ENCODE measurements around the gene DLD.

The DLD gene

GRCh38 chr7:107966711-107967110 lies 75.7 kb downstream of the DLD start:
- peak; percentile 91 for DNase-seq (ENCODE audit: low read depth, low spot score)
- Histone ChIP-seq H3K27me3 (ENCODE audit: insufficient read depth, insufficient read length) (no peaks in the 10 kb centered on the region), H3K4me3 (ENCODE audit: insufficient read length, low read depth) (no peak overlapping the region), H3K9me3 (ENCODE audit: insufficient read depth, low read length) (no peaks in the 10 kb centered on the region), H3K36me3 (ENCODE audit: insufficient read depth, insufficient read length, low read length) (peaks cover 60% of the 10 kb centered on the region), H3K9ac (ENCODE audit: insufficient read length, low read depth) (no peak overlapping the region), H3K4me1 (ENCODE audit: insufficient read depth, insufficient read length) (no peaks in the 10 kb centered on the region)
- TF ChIP-seq ZNF274 (IDR thresholded peaks at IDR 0.05; ENCODE audit: low read depth, low read length) (no peak), YY1 (IDR thresholded peaks at IDR 0.05; ENCODE audit: insufficient read depth, insufficient read length) (no peak), SUZ12 (IDR thresholded peaks at IDR 0.05; ENCODE audit: extremely low read depth, insufficient read depth, insufficient read length) (no peak)

- Histone ChIP-seq H3K36me3 (ENCODE audit: insufficient read depth, insufficient read length, low read length) (peaks cover 61% of the 10 kb centered on the region), H3K27me3 (ENCODE audit: insufficient read depth, insufficient read length) (no peaks in the 10 kb centered on the region), H3K4me1 (ENCODE audit: insufficient read depth, insufficient read length) (no peaks in the 10 kb centered on the region), H3K9me3 (ENCODE audit: insufficient read depth, low read length) (no peaks in the 10 kb centered on the region), H3K4me3 (ENCODE audit: insufficient read length, low read depth) (no peak overlapping the region), H3K9ac (ENCODE audit: insufficient read length, low read depth) (no peak overlapping the region)
- no peak for DNase-seq (ENCODE audit: low read depth, low spot score)
- TF ChIP-seq ZNF274 (IDR thresholded peaks at IDR 0.05; ENCODE audit: low read depth, low read length) (no peak), SUZ12 (IDR thresholded peaks at IDR 0.05; ENCODE audit: extremely low read depth, insufficient read depth, insufficient read length) (no peak), YY1 (IDR thresholded peaks at IDR 0.05; ENCODE audit: insufficient read depth, insufficient read length) (no peak)
These were observed 76.4 kb downstream of the DLD start for GRCh38 chr7:107967420-107967819.

DNA sequence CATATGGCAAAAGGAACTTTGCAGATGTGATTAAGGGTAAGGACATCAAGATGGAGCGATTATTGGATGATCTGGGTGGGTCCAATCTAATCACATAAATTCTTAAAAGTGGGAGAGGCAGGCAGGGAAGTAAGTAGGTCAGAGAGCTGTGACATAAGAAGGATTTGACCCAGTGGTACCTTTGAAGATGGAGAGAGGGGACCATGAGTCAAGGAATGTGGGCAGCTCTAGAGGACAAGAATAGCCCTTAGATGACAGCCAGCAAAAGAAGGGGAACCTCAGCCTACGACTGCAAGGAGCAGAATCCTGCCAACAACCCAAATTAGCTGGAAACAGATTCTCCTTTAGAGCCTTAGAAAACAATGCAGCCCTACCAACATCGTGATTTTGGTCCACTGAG lies 77.5 kb downstream of the DLD start:
- Histone ChIP-seq H3K4me3 (ENCODE audit: insufficient read length, low read depth) (no peak overlapping the region), H3K36me3 (ENCODE audit: insufficient read depth, insufficient read length, low read length) (peaks cover 63% of the 10 kb centered on the region)

DNA sequence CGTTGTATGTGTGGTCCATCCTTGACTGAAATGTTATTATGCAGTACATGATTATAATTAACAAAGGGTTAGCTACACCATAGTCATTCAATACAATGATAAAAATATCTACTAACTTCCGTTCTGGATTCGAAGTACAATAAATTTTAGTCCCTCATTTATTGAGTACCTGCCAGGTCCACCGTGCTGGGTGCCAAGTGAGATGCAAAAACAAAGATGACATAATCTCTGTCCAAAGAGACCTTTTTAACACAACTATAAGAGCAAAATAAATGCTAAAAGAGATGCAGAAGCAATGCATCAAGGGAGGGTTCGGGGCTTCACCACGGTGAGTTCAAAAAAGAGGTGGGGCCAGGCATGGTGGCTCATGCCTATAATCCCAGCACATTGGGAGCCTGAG lies 78.9 kb downstream of the DLD start:
- Histone ChIP-seq H3K27me3 (ENCODE audit: insufficient read depth, insufficient read length) (no peaks in the 10 kb centered on the region), H3K4me3 (ENCODE audit: insufficient read length, low read depth) (no peak overlapping the region), H3K36me3 (ENCODE audit: insufficient read depth, insufficient read length, low read length) (peaks cover 63% of the 10 kb centered on the region), H3K9me3 (ENCODE audit: insufficient read depth, low read length) (no peaks in the 10 kb centered on the region), H3K9ac (ENCODE audit: insufficient read length, low read depth) (no peak overlapping the region), H3K4me1 (ENCODE audit: insufficient read depth, insufficient read length) (no peaks in the 10 kb centered on the region)
- DNase-seq (ENCODE audit: low read depth, low spot score): no peak
- TF ChIP-seq YY1 (IDR thresholded peaks at IDR 0.05; ENCODE audit: insufficient read depth, insufficient read length) (no peak), ZNF274 (IDR thresholded peaks at IDR 0.05; ENCODE audit: low read depth, low read length) (no peak), SUZ12 (IDR thresholded peaks at IDR 0.05; ENCODE audit: extremely low read depth, insufficient read depth, insufficient read length) (no peak)

More for the DNA sequence above, 77.5 kb downstream of the DLD start:
- no peaks in the 10 kb centered on the region for H3K27me3 ChIP-seq (ENCODE audit: insufficient read depth, insufficient read length)
- H3K9me3 ChIP-seq (ENCODE audit: insufficient read depth, low read length): no peaks in the 10 kb centered on the region
- DNase-seq (ENCODE audit: low read depth, low spot score): no peak
- H3K9ac ChIP-seq (ENCODE audit: insufficient read length, low read depth): no peak overlapping the region
- H3K4me1 ChIP-seq (ENCODE audit: insufficient read depth, insufficient read length): no peaks in the 10 kb centered on the region
- TF ChIP-seq YY1 (IDR thresholded peaks at IDR 0.05; ENCODE audit: insufficient read depth, insufficient read length): no peak
- no peak for TF ChIP-seq ZNF274 (IDR thresholded peaks at IDR 0.05; ENCODE audit: low read depth, low read length)
- TF ChIP-seq SUZ12 (IDR thresholded peaks at IDR 0.05; ENCODE audit: extremely low read depth, insufficient read depth, insufficient read length): no peak
